Colonic mucosa (tissue), 4 donors: ENCODE results near the gene MPIG6B. TPM values are rescaled to one million over a fixed set of nuclear protein-coding genes. Genes with fewer than 3 reads are reported as not detected.
A peak's percentile ranks its signal among the peaks of the same experiment; 100 is the strongest.
"Not testable (repeated sequence)": the region's sequence is repeated elsewhere in the genome, so short reads cannot be mapped to it uniquely, and the experiment has no call there.

Source experiments
- DNase-seq: peaks from one replicate; pipeline ENCODE4 v3.0.0-alpha.2; 2020
- H3K27ac ChIP-seq: fragments of 200-600 bp; one replicate; pipeline ENCODE4 v1.8.0; 2021
- H3K27me3 ChIP-seq: fragments of 200-600 bp; one replicate; pipeline ENCODE4 v1.8.0; 2021
- H3K36me3 ChIP-seq: fragments of 200-600 bp; one replicate; pipeline ENCODE4 v1.8.0; 2021
- H3K4me1 ChIP-seq: fragments of 200-600 bp; one replicate; pipeline ENCODE4 v1.8.0; 2021; ENCODE audit warnings: mild to moderate bottlenecking
- H3K4me3 ChIP-seq: fragments of 200-600 bp; one replicate; pipeline ENCODE4 v1.8.0; 2021
- H3K9ac ChIP-seq, 2 donors: one replicate each; pipeline ENCODE4 v1.7.0; 2013; ENCODE audit warnings: control low read depth in 2 of 2, low read depth in 2 of 2, low read length in 2 of 2
- H3K9me3 ChIP-seq: fragments of 200-600 bp; one replicate; pipeline ENCODE4 v1.8.0; 2021
- CTCF ChIP-seq: fragments of 200-600 bp; IDR thresholded peaks from one replicate; pipeline ENCODE4 v1.8.0; 2022; ENCODE audit warnings: antibody characterized with exemption, mild to moderate bottlenecking
- intact Hi-C: fragments of 100-400 bp; cut with DNase I; formaldehyde crosslinking; loops from one replicate; pipeline ENCODE4 v1.14.1; 2022
- total RNA-seq, 2 donors: library from RNA; stranded (reverse); fragmentation: NEBNext Ultra II Directional in 1 of 2; extraction: Animal tissue kit (Norgen Biotek cat#: 25700) in 1 of 2; gene quantifications; one replicate each; pipeline ENCODE4 v1.2.1, GENCODE V29; 2021
- donor health status: healthy.
- donor health status: DM: no; HTN: no; CAD: no.
- donor health status: DM: no; HTN: no; CAD: no.

Gene MPIG6B
- total RNA-seq, 2 donors from 2014 or later, result 0.19 to 0.57 TPM

- TF ChIP-seq CTCF, result no peak
- no peak for DNase-seq
- H3K27ac ChIP-seq, result no peak overlapping the region
- H3K4me3 ChIP-seq, result no peak overlapping the region
- H3K9me3 ChIP-seq, result no peaks in the 10 kb centered on the region
- H3K36me3 ChIP-seq, result no peaks in the 10 kb centered on the region
- intact Hi-C loops, result no loop called here
- no peaks in the 10 kb centered on the region for H3K27me3 ChIP-seq
- H3K9ac ChIP-seq, result no peak overlapping the region
- no peaks in the 10 kb centered on the region for H3K4me1 ChIP-seq
Measured at GRCh38 chr6:31707701-31708100, 15.5 kb upstream of the MPIG6B start.

GRCh38 chr6:31708224-31708623, 14.9 kb upstream of the MPIG6B start:
- H3K4me3 ChIP-seq, result no peak overlapping the region
- H3K4me1 ChIP-seq, result no peaks in the 10 kb centered on the region
- no peak for DNase-seq
- H3K36me3 ChIP-seq, result no peaks in the 10 kb centered on the region
- no peaks in the 10 kb centered on the region for H3K9me3 ChIP-seq
- no peaks in the 10 kb centered on the region for H3K27me3 ChIP-seq
- no peak for TF ChIP-seq CTCF
- no peak overlapping the region for H3K27ac ChIP-seq
- intact Hi-C loops, result no loop called here
- no peak overlapping the region for H3K9ac ChIP-seq

GRCh38 chr6:31709157-31709556, 14.0 kb upstream of the MPIG6B start:
- H3K27me3 ChIP-seq, H3K9ac ChIP-seq, H3K36me3 ChIP-seq, H3K27ac ChIP-seq, DNase-seq, intact Hi-C loops, H3K4me3 ChIP-seq, H3K9me3 ChIP-seq, H3K4me1 ChIP-seq: not testable (repeated sequence)

- Histone ChIP-seq H3K4me1 (peaks cover 5% of the 10 kb centered on the region), H3K36me3 (no peaks in the 10 kb centered on the region), H3K9me3 (no peaks in the 10 kb centered on the region), H3K27ac (no peak overlapping the region), H3K27me3 (no peaks in the 10 kb centered on the region), H3K4me3 (no peak overlapping the region), H3K9ac (no peak overlapping the region)
- no peak for TF ChIP-seq CTCF
- DNase-seq, result no peak
- intact Hi-C loops, result no loop called here
Measured at GRCh38 chr6:31710523-31711219, 12.5 kb upstream of the MPIG6B start.

GRCh38 chr6:31711233-31711632, 11.9 kb upstream of the MPIG6B start:
- Histone ChIP-seq H3K9ac (no peak overlapping the region), H3K36me3 (no peaks in the 10 kb centered on the region), H3K27me3 (no peaks in the 10 kb centered on the region), H3K27ac (no peak overlapping the region), H3K9me3 (no peaks in the 10 kb centered on the region), H3K4me3 (no peak overlapping the region), H3K4me1 (peaks cover 5% of the 10 kb centered on the region)
- DNase-seq, result peak; percentile 63
- TF ChIP-seq CTCF, result no peak
- intact Hi-C loops, result no loop called here

- DNase-seq, result no peak
- H3K27ac ChIP-seq, result no peak overlapping the region
Measured at GRCh38 chr6:31712296-31712695, 10.9 kb upstream of the MPIG6B start.

More at GRCh38 chr6:31712296-31712695, 10.9 kb upstream of the MPIG6B start:
- Histone ChIP-seq H3K4me1 (peaks cover 5% of the 10 kb centered on the region), H3K4me3 (no peak overlapping the region), H3K36me3 (no peaks in the 10 kb centered on the region), H3K27me3 (no peaks in the 10 kb centered on the region), H3K9me3 (no peaks in the 10 kb centered on the region), H3K9ac (no peak overlapping the region)
- intact Hi-C loops, result no loop called here
- TF ChIP-seq CTCF, result no peak
